Measurements from ENCODE around the gene CYP27C1. TPM values are rescaled to one million over a fixed set of nuclear protein-coding genes. Genes with fewer than 3 reads are reported as not detected.

The CYP27C1 gene
- total and polyA plus RNA-seq, 4 donors, result 0.02 to 0.14 (median 0.07) TPM

DNA sequence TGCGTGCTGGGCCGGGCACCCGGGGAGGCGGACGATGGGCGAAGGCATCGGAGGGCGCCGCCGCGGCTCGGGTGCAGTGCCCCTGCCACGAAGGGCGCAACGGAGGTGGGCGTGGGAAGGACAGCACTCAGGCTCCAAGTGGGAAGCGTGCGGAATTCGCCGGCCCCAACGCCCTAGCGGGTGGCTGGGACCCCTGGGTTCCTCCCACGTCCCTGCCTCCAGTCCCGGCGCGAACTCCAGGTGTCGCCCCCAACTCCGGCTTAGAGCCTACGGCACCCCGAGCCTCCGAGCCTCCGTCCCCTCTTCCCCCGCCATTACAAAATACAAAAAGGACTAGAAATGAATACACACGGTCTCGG is 1.3 kb downstream of the CYP27C1 start:
- no peaks in the 10 kb centered on the region for H3K36me3 ChIP-seq (ENCODE audit: control insufficient read depth in 4 of 4, insufficient read depth in 3 of 4, low read depth in 1 of 4, low read length in 3 of 4)
- peaks cover 0 to 2% (median 0%) of the 10 kb centered on the region in 4 donors for H3K27me3 ChIP-seq (ENCODE audit: control insufficient read depth in 4 of 4, insufficient read depth in 4 of 4, low read length in 3 of 4)
- H3K9ac ChIP-seq (ENCODE audit: low read depth in 1 of 2, low read length in 2 of 2), result no peak overlapping the region
- H3K4me3 ChIP-seq (ENCODE audit: low read depth in 1 of 3, low read length in 3 of 3), result peak overlapping the region in 2 of 3 donors; percentile 47 to 65
- peaks cover 4 to 13% (median 10%) of the 10 kb centered on the region in 4 donors for H3K4me1 ChIP-seq (ENCODE audit: control insufficient read depth in 4 of 4, insufficient read depth in 4 of 4, low read length in 3 of 4)
- no peaks in the 10 kb centered on the region for H3K9me3 ChIP-seq (ENCODE audit: control insufficient read depth in 4 of 4, low read length in 3 of 4)
- no peak for TF ChIP-seq FOXA1 (IDR thresholded peaks at IDR 0.05)
- H3K27ac ChIP-seq (ENCODE audit: low read depth in 1 of 2, low read length in 2 of 2), result no peak overlapping the region
- WGBS, result 7% methylated on average over 35 of the region's 35 CpGs
- no peak for DNase-seq (ENCODE audit: low spot score)

- H3K9me3 ChIP-seq (ENCODE audit: control insufficient read depth in 4 of 4, low read length in 3 of 4), result no peaks in the 10 kb centered on the region
- no peaks in the 10 kb centered on the region for H3K36me3 ChIP-seq (ENCODE audit: control insufficient read depth in 4 of 4, insufficient read depth in 3 of 4, low read depth in 1 of 4, low read length in 3 of 4)
- H3K4me1 ChIP-seq (ENCODE audit: control insufficient read depth in 4 of 4, insufficient read depth in 4 of 4, low read length in 3 of 4), result peaks cover 4 to 13% (median 10%) of the 10 kb centered on the region in 4 donors
- H3K27me3 ChIP-seq (ENCODE audit: control insufficient read depth in 4 of 4, insufficient read depth in 4 of 4, low read length in 3 of 4), result peaks cover 0 to 2% (median 0%) of the 10 kb centered on the region in 4 donors
- DNase-seq (ENCODE audit: low spot score), result no peak
- no peak overlapping the region for H3K27ac ChIP-seq (ENCODE audit: low read depth in 1 of 2, low read length in 2 of 2)
- no peak overlapping the region for H3K4me3 ChIP-seq (ENCODE audit: low read depth in 1 of 3, low read length in 3 of 3)
- no peak overlapping the region for H3K9ac ChIP-seq (ENCODE audit: low read depth in 1 of 2, low read length in 2 of 2)
- TF ChIP-seq, protein P1, sequence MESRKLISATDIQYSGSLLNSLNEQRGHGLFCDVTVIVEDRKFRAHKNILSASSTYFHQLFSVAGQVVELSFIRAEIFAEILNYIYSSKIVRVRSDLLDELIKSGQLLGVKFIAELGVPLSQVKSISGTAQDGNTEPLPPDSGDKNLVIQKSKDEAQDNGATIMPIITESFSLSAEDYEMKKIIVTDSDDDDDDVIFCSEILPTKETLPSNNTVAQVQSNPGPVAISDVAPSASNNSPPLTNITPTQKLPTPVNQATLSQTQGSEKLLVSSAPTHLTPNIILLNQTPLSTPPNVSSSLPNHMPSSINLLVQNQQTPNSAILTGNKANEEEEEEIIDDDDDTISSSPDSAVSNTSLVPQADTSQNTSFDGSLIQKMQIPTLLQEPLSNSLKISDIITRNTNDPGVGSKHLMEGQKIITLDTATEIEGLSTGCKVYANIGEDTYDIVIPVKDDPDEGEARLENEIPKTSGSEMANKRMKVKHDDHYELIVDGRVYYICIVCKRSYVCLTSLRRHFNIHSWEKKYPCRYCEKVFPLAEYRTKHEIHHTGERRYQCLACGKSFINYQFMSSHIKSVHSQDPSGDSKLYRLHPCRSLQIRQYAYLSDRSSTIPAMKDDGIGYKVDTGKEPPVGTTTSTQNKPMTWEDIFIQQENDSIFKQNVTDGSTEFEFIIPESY (IDR thresholded peaks at IDR 0.05), result no peak
- no peak for TF ChIP-seq SP1 (IDR thresholded peaks at IDR 0.05)
- no peak for TF ChIP-seq GABPA (IDR thresholded peaks at IDR 0.05 in 1 of 2, conservative IDR thresholded peaks at IDR 0.05 in 1 of 2)
- TF ChIP-seq, protein P2, sequence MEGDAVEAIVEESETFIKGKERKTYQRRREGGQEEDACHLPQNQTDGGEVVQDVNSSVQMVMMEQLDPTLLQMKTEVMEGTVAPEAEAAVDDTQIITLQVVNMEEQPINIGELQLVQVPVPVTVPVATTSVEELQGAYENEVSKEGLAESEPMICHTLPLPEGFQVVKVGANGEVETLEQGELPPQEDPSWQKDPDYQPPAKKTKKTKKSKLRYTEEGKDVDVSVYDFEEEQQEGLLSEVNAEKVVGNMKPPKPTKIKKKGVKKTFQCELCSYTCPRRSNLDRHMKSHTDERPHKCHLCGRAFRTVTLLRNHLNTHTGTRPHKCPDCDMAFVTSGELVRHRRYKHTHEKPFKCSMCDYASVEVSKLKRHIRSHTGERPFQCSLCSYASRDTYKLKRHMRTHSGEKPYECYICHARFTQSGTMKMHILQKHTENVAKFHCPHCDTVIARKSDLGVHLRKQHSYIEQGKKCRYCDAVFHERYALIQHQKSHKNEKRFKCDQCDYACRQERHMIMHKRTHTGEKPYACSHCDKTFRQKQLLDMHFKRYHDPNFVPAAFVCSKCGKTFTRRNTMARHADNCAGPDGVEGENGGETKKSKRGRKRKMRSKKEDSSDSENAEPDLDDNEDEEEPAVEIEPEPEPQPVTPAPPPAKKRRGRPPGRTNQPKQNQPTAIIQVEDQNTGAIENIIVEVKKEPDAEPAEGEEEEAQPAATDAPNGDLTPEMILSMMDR (IDR thresholded peaks at IDR 0.05; ENCODE audit: low read depth, low read length, missing input control), result no peak
- TF ChIP-seq FOXA2 (IDR thresholded peaks at IDR 0.05), result no peak
- TF ChIP-seq EGR1 (IDR thresholded peaks at IDR 0.05; ENCODE audit: low read depth in 2 of 2), result no peak
- no peak for TF ChIP-seq NR2F2 (IDR thresholded peaks at IDR 0.05)
- no peak for TF ChIP-seq JUND (IDR thresholded peaks at IDR 0.05)
- TF ChIP-seq RAD21 (IDR thresholded peaks at IDR 0.05), result no peak
- no peak for TF ChIP-seq YY1 (IDR thresholded peaks at IDR 0.05)
- TF ChIP-seq RXRA (IDR thresholded peaks at IDR 0.05), result no peak
- TF ChIP-seq, protein P3, sequence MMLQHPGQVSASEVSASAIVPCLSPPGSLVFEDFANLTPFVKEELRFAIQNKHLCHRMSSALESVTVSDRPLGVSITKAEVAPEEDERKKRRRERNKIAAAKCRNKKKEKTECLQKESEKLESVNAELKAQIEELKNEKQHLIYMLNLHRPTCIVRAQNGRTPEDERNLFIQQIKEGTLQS (IDR thresholded peaks at IDR 0.05), result no peak
- WGBS, result 85% methylated on average over 14 of the region's 14 CpGs
Measured at GRCh38 chr2:127217470-127218325, 2.4 kb downstream of the CYP27C1 start.

GRCh38 chr2:127216593-127216992 is 3.5 kb downstream of the CYP27C1 start:
- 97% methylated on average over 1 of the region's 1 CpG for WGBS
- no peak for DNase-seq (ENCODE audit: low spot score)
- Histone ChIP-seq H3K27ac (ENCODE audit: low read depth in 1 of 2, low read length in 2 of 2) (no peak overlapping the region), H3K4me3 (ENCODE audit: low read depth in 1 of 3, low read length in 3 of 3) (no peak overlapping the region), H3K36me3 (ENCODE audit: control insufficient read depth in 4 of 4, insufficient read depth in 3 of 4, low read depth in 1 of 4, low read length in 3 of 4) (no peaks in the 10 kb centered on the region), H3K27me3 (ENCODE audit: control insufficient read depth in 4 of 4, insufficient read depth in 4 of 4, low read length in 3 of 4) (peaks cover 0 to 2% (median 0%) of the 10 kb centered on the region in 4 donors), H3K4me1 (ENCODE audit: control insufficient read depth in 4 of 4, insufficient read depth in 4 of 4, low read length in 3 of 4) (peaks cover 4 to 13% (median 10%) of the 10 kb centered on the region in 4 donors), H3K9ac (ENCODE audit: low read depth in 1 of 2, low read length in 2 of 2) (no peak overlapping the region), H3K9me3 (ENCODE audit: control insufficient read depth in 4 of 4, low read length in 3 of 4) (no peaks in the 10 kb centered on the region)
- no peak for TF ChIP-seq RXRA (IDR thresholded peaks at IDR 0.05)
- no peak for TF ChIP-seq GABPA (IDR thresholded peaks at IDR 0.05 in 1 of 2, conservative IDR thresholded peaks at IDR 0.05 in 1 of 2)
- no peak for TF ChIP-seq HNF4G (IDR thresholded peaks at IDR 0.05)
- TF ChIP-seq NR2F2 (IDR thresholded peaks at IDR 0.05), result no peak
- TF ChIP-seq YY1 (IDR thresholded peaks at IDR 0.05), result no peak

Data from liver (tissue), 9 donors.